B cell (primary cell): ENCODE results near the gene SMIM36. TPM values are rescaled to one million over a fixed set of nuclear protein-coding genes. Genes with fewer than 3 reads are reported as not detected.

Source experiments
- ATAC-seq: fragments of 200-7000 bp; cut with Tn5 transposase; one replicate; pipeline ENCODE4 v1.10.0; 2021; ENCODE audit warnings: low read depth, mild to moderate bottlenecking, moderate number of reproducible peaks, moderate library complexity
- CTCF ChIA-PET: fragments of 350-600 bp; sonication (Branson Sonifier 250); formaldehyde crosslinking; loops from one replicate; lab custom pipeline; 2021; ENCODE audit warnings: antibody characterized with exemption, inconsistent platforms; lab: Charles Lee
- POLR2A ChIA-PET: fragments of 350-600 bp; sonication (Branson Sonifier 250); formaldehyde crosslinking; loops from one replicate; lab custom pipeline; 2021; ENCODE audit warnings: antibody characterized with exemption; lab: Charles Lee
- DNase-seq: peaks from one replicate; pipeline ENCODE4 v3.0.0; 2013
- H2AFZ ChIP-seq: 2 replicates; pipeline ENCODE4 v1.6.1; 2012; ENCODE audit warnings: mild to moderate bottlenecking, low read depth, low read length; ENCODE audit not compliant: insufficient read depth, poor library complexity, severe bottlenecking
- H3K27ac ChIP-seq, 2 donors: 1 replicate in 1 of 2; 2 replicates in 1 of 2; pipeline ENCODE4 v1.5.1; 2012 to 2013; ENCODE audit warnings: low read length in 2 of 2, mild to moderate bottlenecking in 2 of 2, moderate library complexity in 1 of 2
- H3K27me3 ChIP-seq, 4 experiments: fragments of 200-600 bp in 1 of 4; sonication (generic) in 1 of 4; replicated peaks in 1 of 4; 1 replicate in 2 of 4; 2 replicates in 2 of 4; pipeline versions ENCODE4 v1.6.1 to v1.7.0; 2013 to 2016; ENCODE audit warnings: low read length in 3 of 4, mild to moderate bottlenecking in 2 of 4, mixed read lengths in 1 of 4, moderate library complexity in 1 of 4; ENCODE audit not compliant: insufficient read depth in 4 of 4, control insufficient read depth in 3 of 4; ENCODE audit errors: control extremely low read depth in 1 of 4
- H3K36me3 ChIP-seq, 2 experiments: replicated peaks in 1 of 2; 1 replicate in 1 of 2; 2 replicates in 1 of 2; pipeline versions ENCODE4 v1.6.1 to v1.7.1; 2013; ENCODE audit warnings: low read length in 1 of 2; ENCODE audit not compliant: insufficient read depth in 2 of 2, control insufficient read depth in 1 of 2; ENCODE audit errors: control extremely low read depth in 1 of 2, extremely low read depth in 1 of 2
- H3K4me1 ChIP-seq, 2 donors: fragments of 200-600 bp in 1 of 2; sonication (generic) in 1 of 2; 1 replicate in 1 of 2; 2 replicates in 1 of 2; pipeline versions ENCODE4 v1.5.1 to v1.6.1; 2013 to 2017; ENCODE audit warnings: low read length in 2 of 2; ENCODE audit not compliant: control insufficient read depth in 2 of 2, insufficient read depth in 2 of 2
- H3K4me2 ChIP-seq: replicated peaks from 2 replicates; pipeline ENCODE3; 2012; ENCODE audit warnings: mild to moderate bottlenecking, low read depth, low read length; ENCODE audit not compliant: poor library complexity, severe bottlenecking
- H3K4me3 ChIP-seq, 5 experiments: fragments of 200-600 bp in 1 of 5; sonication (generic) in 1 of 5; 1 replicate in 3 of 5; 2 replicates in 2 of 5; pipeline versions ENCODE4 v1.5.1 to v1.7.0; 2011 to 2016; ENCODE audit warnings: low read length in 4 of 5, mild to moderate bottlenecking in 4 of 5, low read depth in 2 of 5, control low read depth in 1 of 5, moderate library complexity in 1 of 5; ENCODE audit not compliant: insufficient read depth in 1 of 5; ENCODE audit errors: control extremely low read depth in 1 of 5, extremely low read depth in 1 of 5
- H3K79me2 ChIP-seq: fragments of 200-600 bp; sonication (generic); one replicate; pipeline ENCODE4 v1.6.0; 2016; ENCODE audit warnings: low read length; ENCODE audit not compliant: control insufficient read depth, insufficient read depth
- H3K9ac ChIP-seq: fragments of 200-600 bp; sonication (generic); 2 replicates; pipeline ENCODE4 v1.6.1; 2017; ENCODE audit warnings: mild to moderate bottlenecking, low read length, moderate library complexity
- H3K9me3 ChIP-seq, 3 donors: one replicate each; pipeline versions ENCODE4 v1.6.1 to v1.7.1; 2013; ENCODE audit warnings: low read length in 2 of 3; ENCODE audit not compliant: control insufficient read depth in 2 of 3, insufficient read depth in 1 of 3; ENCODE audit errors: control extremely low read depth in 1 of 3
- H4K20me1 ChIP-seq: 2 replicates; pipeline ENCODE4 v1.6.0; 2012; ENCODE audit warnings: mild to moderate bottlenecking, low read length; ENCODE audit not compliant: insufficient read depth, control insufficient read depth, poor library complexity, severe bottlenecking
- H3K27ac Mint-ChIP-seq: one replicate; pipeline ENCODE4 v1.8.0; 2021; ENCODE audit warnings: mixed read lengths
- H3K27me3 Mint-ChIP-seq: one replicate; pipeline ENCODE4 v1.8.0; 2021; ENCODE audit warnings: mixed read lengths
- H3K4me1 Mint-ChIP-seq: one replicate; pipeline ENCODE4 v1.8.0; 2021; ENCODE audit warnings: mixed read lengths
- H3K4me3 Mint-ChIP-seq: one replicate; pipeline ENCODE4 v1.8.0; 2021; ENCODE audit warnings: mixed read lengths
- H3K9me3 Mint-ChIP-seq: one replicate; pipeline ENCODE4 v1.8.0; 2022; ENCODE audit warnings: mixed read lengths; ENCODE audit not compliant: insufficient read depth
- EZH2 ChIP-seq: IDR thresholded peaks from 2 replicates; pipeline ENCODE4 v1.6.1; 2012; ENCODE audit warnings: borderline replicate concordance, low read depth, mild to moderate bottlenecking, moderate library complexity, low read length; ENCODE audit not compliant: insufficient read depth, poor library complexity, severe bottlenecking
- whole genome bisulfite sequencing: methylation state at CpG from one replicate; pipeline ENCODE4 v1.1.5; 2013; ENCODE audit warnings: missing lambda C conversion rate; ENCODE audit not compliant: insufficient coverage; 5-methylcytosine and 5-hydroxymethylcytosine counted together
- intact Hi-C: fragments of 100-400 bp; cut with micrococcal nuclease; formaldehyde crosslinking; loops from one replicate; pipeline ENCODE4 v1.10.0; 2022
- polyA plus RNA-seq: library from polyadenylated mRNA; depleted of rRNA; stranded (reverse); fragments of >200 nt; gene quantifications from 2 replicates; pipeline ENCODE4 v1.2.3, GENCODE V29; 2012
- total RNA-seq, 2 donors: library from RNA; stranded (reverse); fragments of 120-200 nt in 1 of 2; gene quantifications; 1 replicate in 1 of 2; 2 replicates in 1 of 2; pipeline versions ENCODE4 v1.2.3 to v1.2.4, GENCODE V29; 2013 to 2022
- TF ChIP-seq, protein P1 (sequence below): fragments of 200-600 bp; IDR thresholded peaks from one replicate; pipeline ENCODE4 v1.8.0; 2022; ENCODE audit warnings: antibody characterized with exemption, mild to moderate bottlenecking

Gene SMIM36
- total and polyA plus RNA-seq, 2 donors (not counting 1 experiment from before 2014, with no cell fraction given): not detected

DNA sequence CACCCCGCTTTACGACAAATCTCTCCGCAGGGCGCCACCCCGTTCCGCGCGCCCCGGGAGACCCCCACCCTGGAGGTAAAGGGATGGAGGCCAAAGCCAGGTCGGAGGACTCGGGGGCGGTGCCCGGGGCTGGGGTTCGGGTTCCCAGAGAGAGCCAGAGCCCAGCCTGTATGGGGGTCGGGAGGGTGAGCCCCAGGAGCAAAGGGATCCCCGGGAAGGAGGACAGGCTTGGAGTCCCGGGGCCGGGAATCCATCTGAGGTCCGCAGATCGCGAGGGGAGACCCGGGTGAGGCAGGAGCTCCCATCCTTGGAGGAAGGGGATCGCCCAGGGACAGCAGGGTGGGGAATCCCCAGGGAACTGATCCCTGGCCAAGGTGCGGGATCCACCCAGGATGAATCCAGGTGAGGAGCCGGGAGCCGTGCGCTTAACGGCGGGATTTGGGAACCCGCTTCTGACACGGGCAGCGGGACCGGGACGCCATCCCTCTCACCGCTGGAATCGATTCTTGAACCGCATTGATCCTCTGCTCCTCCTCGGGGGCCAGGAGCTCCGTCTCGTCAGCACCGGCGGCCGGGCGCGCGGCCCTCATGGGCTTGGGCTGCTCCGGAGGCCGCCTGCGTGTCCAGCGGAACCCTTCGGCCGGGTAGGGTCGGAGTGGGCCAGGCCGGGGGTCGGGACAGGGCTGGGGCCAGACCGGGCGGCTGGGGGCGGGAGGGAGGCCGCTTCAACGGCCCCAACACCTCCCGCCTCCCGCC lies 89.9 kb downstream of the SMIM36 start, which contains the start of gene MMD:
TSS of gene MMD (minus strand) at position 657 of the 756 bp plus-strand sequence. CDS start at position 517, 140 bp downstream.
- Mint-ChIP-seq H3K27ac (peak within 1 kb of the TSS; percentile 96), H3K4me3 (peak within 1 kb of the TSS; percentile 93), H3K4me1 (peaks cover 66% of the 10 kb centered on the region), H3K9me3 (no peaks in the 10 kb centered on the region), H3K27me3 (no peaks in the 10 kb centered on the region)
- Histone ChIP-seq H3K27me3 (no peaks in the 10 kb centered on the region), H3K9ac (peak within 1 kb of the TSS; percentile 98), H4K20me1 (no peaks in the 10 kb centered on the region), H3K4me3 (peak within 1 kb of the TSS; percentile 68 to 97 (median 93)), H2AFZ (peak within 1 kb of the TSS; percentile 71), H3K36me3 (no peaks in the 10 kb centered on the region), H3K79me2 (peaks cover 37% of the 10 kb centered on the region), H3K9me3 (no peaks in the 10 kb centered on the region), H3K4me2 (peak within 1 kb of the TSS; percentile 99), H3K27ac (peak within 1 kb of the TSS; percentile 93 to 95), H3K4me1 (peaks cover 47 to 59% of the 10 kb centered on the region in 2 donors)
- CTCF ChIA-PET: interaction anchor here (0.6 to 3.7 kb wide), 5 partner anchors 10 to 105 kb away, joined by 3 to 16 read pairs (median 3); no protein-coding TSS in a partner anchor
- TF ChIP-seq, protein P1, sequence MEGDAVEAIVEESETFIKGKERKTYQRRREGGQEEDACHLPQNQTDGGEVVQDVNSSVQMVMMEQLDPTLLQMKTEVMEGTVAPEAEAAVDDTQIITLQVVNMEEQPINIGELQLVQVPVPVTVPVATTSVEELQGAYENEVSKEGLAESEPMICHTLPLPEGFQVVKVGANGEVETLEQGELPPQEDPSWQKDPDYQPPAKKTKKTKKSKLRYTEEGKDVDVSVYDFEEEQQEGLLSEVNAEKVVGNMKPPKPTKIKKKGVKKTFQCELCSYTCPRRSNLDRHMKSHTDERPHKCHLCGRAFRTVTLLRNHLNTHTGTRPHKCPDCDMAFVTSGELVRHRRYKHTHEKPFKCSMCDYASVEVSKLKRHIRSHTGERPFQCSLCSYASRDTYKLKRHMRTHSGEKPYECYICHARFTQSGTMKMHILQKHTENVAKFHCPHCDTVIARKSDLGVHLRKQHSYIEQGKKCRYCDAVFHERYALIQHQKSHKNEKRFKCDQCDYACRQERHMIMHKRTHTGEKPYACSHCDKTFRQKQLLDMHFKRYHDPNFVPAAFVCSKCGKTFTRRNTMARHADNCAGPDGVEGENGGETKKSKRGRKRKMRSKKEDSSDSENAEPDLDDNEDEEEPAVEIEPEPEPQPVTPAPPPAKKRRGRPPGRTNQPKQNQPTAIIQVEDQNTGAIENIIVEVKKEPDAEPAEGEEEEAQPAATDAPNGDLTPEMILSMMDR: no peak
- TF ChIP-seq EZH2: no peak
- DNase-seq (no peak), ATAC-seq (no peak)
- under 1% methylated on average over 62 of the region's 62 CpGs for WGBS
- POLR2A ChIA-PET: interaction anchor here (1.8 to 1.9 kb wide), 2 partner anchors 13 to 16 kb away, joined by 8 to 11 read pairs; no protein-coding TSS in a partner anchor
- intact Hi-C loops: loop anchor here (2.0 to 5.0 kb wide), 3 partner anchors 91 to 329 kb away; partner anchors contain the start of genes HLF, PCTP and SMIM36
